Astrocyte of the cerebellum (primary cell): ENCODE data around the gene TRIP12.
"Not testable (repeated sequence)": the region's sequence is repeated elsewhere in the genome, so short reads cannot be mapped to it uniquely, and the experiment has no call there.

ENCODE experiments used
- DNase-seq: peaks from one replicate; pipeline ENCODE4 v3.0.0-alpha.2; 2011; ENCODE audit warnings: low read depth
- H3K4me3 ChIP-seq: 2 replicates; pipeline ENCODE4 v1.5.1; 2011; ENCODE audit warnings: mild to moderate bottlenecking, low read depth, low read length, moderate library complexity
- CTCF ChIP-seq: IDR thresholded peaks from 2 replicates; pipeline ENCODE4 v1.5.1; 2012; ENCODE audit warnings: low read length, low read depth, moderate library complexity, mild to moderate bottlenecking; ENCODE audit errors: missing control alignments
- in situ Hi-C: cut with HindIII; loops from 2 replicates; pipeline ENCODE4 v1.10.0; 2017; ENCODE audit warnings: low sequenced_read_pairs

The TRIP12 gene

GRCh38 chr2:229921892-229922448 is at the start of gene TRIP12:
Gene TRIP12 (minus strand): TSS chr2:229922009. CDS start chr2:229880079, 41,930 bp downstream.
- no peak for TF ChIP-seq CTCF
- H3K4me3 ChIP-seq = peak within 1 kb of the TSS; percentile 94
- in situ Hi-C loops = no loop called here
- DNase-seq = peak; percentile 90

- DNase-seq = no peak
- H3K4me3 ChIP-seq = no peak overlapping the region
- in situ Hi-C loops = no loop called here
- TF ChIP-seq CTCF = no peak
These were observed 49.5 kb upstream of the TRIP12 start for GRCh38 chr2:229971298-229971790.

- no peak for DNase-seq
- in situ Hi-C loops = no loop called here
- no peak for TF ChIP-seq CTCF
- H3K4me3 ChIP-seq = no peak overlapping the region
These were observed 48.6 kb upstream of the TRIP12 start for GRCh38 chr2:229970406-229970805.

- H3K4me3 ChIP-seq = no peak overlapping the region
- TF ChIP-seq CTCF = no peak
- in situ Hi-C loops = no loop called here
- no peak for DNase-seq
These were observed 48.1 kb upstream of the TRIP12 start for GRCh38 chr2:229969921-229970320.

- DNase-seq, H3K4me3 ChIP-seq, in situ Hi-C loops: not testable (repeated sequence)
These were observed 41.8 kb upstream of the TRIP12 start for GRCh38 chr2:229963596-229963995.

GRCh38 chr2:229956491-229956890 is 34.7 kb upstream of the TRIP12 start:
- TF ChIP-seq CTCF = no peak
- DNase-seq = no peak
- in situ Hi-C loops = no loop called here
- no peak overlapping the region for H3K4me3 ChIP-seq

- TF ChIP-seq CTCF = no peak
- H3K4me3 ChIP-seq = no peak overlapping the region
- DNase-seq = no peak
- in situ Hi-C loops = no loop called here
These were observed 33.9 kb upstream of the TRIP12 start for GRCh38 chr2:229955663-229956062.
